Hematopoietic multipotent progenitor cell treated with erythropoietin and hydrocortisone succinate and interleukin-3 and kit ligand, for 17 days (in vitro differentiated cells): Measurements from ENCODE around the gene OSGIN1.

Source experiments
- DNase-seq: peaks from one replicate; pipeline ENCODE4 v3.0.0-alpha.2; 2015; ENCODE audit warnings: low spot score

Gene OSGIN1, protein sequence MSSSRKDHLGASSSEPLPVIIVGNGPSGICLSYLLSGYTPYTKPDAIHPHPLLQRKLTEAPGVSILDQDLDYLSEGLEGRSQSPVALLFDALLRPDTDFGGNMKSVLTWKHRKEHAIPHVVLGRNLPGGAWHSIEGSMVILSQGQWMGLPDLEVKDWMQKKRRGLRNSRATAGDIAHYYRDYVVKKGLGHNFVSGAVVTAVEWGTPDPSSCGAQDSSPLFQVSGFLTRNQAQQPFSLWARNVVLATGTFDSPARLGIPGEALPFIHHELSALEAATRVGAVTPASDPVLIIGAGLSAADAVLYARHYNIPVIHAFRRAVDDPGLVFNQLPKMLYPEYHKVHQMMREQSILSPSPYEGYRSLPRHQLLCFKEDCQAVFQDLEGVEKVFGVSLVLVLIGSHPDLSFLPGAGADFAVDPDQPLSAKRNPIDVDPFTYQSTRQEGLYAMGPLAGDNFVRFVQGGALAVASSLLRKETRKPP

DNA sequence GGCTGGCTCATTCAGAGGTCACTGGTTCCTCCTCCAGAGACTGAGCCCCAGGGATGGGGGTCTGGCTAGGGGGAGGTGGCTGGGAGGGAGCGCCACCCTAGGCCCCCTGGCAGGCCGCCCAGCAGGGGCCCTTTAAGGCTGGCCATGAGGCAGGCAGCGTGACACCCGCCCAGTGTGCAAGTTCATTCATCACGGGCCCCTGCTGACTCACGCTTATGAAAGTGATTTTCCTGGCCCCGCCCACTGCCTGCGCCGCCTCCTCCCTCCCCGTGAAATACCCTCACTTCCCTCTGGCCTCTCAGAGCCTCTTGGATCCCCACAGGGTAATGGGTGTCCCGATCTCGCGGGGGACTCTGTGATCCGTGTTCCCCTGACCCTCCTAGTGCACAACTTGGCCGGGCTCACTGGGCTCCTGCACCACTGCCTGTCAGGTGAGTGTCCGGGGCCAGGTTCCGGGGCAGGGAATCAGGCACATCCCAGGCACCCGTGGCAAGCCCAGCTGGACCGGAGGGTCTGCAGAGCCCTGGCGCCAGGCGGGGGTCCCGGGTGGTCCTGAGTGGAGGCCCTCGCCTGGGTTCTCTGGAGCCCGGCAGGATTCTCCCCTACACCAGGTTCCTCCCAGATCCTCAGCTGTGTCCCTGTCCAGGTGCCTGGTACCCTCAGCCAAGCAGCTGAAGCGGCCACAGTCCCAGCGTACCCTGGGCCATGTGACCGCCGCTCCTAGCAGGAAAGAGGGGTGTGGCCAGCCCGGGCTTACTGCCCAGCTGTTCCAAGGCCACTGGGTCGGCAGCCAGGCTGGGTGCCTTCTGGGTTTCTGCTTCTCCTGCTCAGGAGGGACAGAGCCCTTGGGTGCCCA is at the start of gene OSGIN1:
TSS of gene OSGIN1 (plus strand) at position 301 of the 856 bp plus-strand sequence. CDS start 4,432 bp downstream, outside the sequence.
- peak; percentile 81 for DNase-seq

DNA sequence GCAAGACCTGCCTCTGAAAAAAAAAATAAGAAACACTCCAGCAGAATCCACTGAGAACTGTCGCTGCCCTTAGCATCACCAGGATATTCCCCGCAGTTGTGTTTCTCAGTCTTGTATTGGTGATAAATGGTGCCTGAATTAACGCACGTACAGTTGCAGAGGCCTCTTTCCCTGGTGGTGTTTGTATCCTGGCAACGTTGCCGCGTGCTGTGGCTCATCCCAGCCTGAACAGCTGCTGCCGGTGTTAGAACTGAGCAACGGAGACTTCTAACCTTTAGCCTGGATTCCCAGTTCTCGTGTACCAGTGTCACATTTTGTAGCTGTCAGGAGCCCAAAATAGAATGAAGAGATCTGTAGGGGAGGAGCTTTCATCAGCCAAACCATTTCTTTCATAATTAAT is 49.3 kb upstream of the OSGIN1 start:
- no peak for DNase-seq

DNA sequence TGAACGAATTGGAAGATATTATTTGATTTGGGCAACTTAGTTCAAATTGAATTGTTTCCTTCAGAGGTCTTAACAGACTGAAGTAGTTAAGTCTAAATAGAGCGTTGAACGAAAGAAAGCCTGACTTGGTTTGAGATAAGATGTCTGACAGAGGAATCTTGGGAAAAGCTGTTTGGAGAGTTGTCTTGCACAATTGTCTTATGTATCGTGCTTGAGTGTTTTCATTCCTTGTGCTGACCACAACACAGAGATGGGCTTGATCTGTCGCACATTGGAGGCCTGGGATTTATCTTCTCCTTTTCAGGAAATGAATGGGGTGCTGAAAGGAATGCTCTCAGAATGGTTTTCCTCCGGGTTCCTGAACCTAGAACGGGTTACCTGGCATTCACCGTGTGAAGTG is 46.4 kb upstream of the OSGIN1 start:
- DNase-seq = no peak

DNA sequence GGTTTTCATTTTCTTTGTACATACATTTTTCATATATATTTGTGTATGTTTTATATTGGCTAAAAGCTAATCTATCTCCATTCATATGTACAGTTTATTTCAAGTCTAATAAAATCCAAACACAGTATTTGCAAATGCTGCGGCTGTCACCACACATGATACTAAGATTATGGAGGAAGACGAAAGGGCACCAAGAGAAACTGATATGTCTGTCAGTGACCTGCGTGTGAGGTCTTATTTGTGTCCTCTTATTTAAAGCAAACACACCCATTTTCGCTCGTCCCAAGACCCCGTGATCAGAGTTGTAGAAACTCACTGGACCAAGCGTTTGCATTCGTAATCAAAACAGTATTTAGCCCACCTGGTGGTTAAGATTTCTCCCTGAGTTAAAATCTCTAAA is 45.9 kb upstream of the OSGIN1 start:
- DNase-seq = no peak

DNA sequence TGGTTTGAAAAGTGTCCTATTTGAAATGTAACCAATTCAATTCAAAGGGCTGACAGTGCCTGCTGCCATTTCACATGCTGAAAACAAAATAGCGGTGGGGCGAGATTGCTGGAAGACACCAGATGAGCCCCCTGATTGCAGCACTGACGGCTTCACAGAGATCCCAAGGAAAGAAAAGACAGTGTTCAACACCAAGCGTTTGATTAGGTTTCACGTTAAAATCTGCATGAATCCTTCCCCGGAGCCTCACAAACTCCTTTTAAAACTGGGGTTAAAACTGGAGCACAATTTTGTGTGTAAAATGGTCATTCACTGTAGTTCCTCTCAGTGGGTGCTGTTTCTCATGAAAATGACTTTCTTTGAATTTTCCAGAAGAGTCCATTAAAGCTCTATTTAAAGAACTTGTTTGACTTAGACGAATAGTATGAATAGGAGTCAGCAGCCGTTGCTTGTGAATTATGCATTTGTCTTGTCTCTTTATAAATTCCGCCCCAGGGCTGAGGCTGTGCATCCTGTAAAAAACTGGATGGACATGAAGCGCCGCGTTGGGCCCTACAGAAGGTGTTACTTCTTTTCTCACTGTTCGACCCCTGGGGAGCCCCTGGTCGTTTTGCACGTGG is 45.3 kb upstream of the OSGIN1 start:
- no peak for DNase-seq

DNA sequence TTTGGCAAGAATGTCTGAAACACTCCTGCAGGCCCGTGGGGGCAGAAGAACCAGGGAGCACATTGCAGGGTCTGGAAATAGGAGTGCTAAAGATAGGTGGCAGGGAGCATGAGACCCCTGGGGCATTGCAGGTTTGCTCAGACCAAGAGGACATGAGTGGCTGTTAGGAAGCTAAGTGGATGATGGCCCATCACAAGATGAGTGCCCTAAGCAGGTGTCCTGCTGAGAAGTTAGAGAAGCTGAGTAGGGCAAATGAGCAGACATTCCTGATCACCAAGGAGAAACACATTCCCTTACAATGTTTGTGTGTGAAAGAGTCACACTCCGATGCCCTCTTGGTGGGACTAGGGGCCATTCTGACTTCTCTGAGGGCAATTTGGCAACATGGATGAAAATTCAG is 44.2 kb upstream of the OSGIN1 start:
- no peak for DNase-seq

DNA sequence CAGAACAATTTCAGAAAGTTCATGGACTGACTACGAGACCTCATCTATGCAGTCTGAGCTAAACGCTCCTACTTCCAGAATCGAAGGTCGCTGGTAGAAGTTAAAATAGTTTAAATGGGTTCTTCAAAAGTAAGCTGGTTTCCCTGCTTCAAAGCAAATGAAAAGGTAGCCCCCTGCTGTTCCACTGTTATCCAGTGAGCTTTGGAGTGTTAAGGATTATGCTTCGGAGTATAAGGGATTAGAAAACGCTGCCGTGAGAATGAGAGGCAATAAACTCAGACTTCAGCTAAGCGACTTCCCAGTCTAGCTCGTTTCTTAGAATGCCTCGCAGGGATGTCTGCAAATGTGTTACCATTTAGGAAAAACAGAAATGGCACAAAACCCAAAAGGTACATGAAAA is 41.8 kb upstream of the OSGIN1 start:
- no peak for DNase-seq

DNA sequence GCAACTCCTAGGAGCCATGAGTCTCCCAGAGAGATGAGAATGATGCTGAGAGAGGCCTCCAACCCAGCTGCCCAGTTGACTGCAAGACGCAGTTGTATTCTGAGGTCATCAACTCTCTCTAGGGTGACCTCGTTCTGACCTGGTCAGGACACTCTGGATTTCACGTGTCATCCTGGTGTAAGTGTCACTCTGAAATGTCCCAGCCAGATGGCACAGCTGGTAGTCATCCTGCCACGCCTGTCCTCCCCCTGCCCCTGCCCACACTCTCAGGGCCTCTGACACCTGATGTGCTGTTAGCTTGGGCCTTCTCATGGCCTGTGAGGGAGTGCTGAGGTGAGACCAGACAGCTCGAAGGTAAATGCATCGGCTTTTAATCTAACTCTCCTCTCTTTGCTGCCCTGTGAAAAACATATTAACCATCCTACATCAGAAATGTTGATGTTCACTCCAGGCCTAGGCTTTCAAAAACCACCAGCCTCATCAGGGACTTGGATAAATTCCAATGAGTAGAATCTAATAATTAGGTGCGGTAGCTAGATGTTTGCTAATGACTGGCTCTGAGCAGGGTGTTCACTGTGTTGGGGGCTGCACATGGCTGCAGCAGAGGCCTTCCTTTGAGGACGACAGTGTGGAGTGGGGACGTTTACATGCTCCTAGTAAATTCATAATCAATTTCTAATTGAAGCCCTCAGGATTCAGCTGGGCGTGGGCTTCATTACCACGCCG is 40.4 kb upstream of the OSGIN1 start:
- DNase-seq = no peak

DNA sequence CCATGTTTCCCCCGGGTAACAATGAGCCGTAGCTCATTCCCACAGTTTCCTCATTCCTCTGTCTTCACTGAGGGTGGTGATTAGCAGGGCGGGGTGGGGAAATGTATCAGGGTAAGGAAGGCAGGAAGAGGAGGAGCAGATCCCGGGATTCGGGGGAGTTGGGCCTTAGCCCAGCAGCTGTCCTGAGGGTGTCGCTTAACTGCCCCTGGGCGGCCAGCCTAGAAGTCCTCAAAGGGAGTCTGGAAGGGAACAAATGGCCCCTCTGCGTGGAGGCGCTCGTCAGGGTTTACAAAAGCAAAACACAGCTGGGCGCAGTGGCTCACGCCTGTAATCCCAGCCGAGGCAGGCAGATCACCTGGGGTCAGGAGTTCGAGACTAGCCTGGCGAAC is 39.8 kb upstream of the OSGIN1 start:
- DNase-seq = no peak

DNA sequence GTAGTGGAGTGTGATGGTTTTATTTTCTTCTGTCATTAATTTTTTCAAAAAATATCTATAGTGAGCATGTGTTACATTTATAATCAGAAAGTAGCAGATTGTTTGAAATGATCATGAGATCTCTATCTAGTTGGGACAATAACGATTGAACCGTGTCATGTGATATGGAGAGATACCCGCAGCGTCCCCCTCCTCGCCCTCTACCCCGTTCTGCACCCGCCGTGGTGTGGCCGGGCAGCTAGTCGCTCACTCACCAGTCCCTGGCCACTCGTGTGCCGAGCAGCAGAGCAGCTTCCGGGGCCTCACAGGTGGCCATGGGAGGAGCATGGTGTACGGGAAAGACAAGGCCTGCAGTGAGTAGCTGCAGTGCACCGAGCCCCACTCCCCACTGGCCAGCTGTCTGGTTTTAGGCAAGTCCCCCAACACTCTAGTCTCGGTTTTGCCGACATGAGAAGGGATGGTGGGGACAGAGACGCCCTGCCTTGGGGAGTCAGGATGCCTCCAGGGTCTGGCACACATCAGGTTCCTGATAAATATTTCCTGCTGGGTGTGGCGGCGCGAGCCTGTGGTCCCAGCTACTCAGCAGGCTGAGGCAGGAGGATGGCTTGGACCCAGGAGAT is 38.8 kb upstream of the OSGIN1 start:
- no peak for DNase-seq

DNA sequence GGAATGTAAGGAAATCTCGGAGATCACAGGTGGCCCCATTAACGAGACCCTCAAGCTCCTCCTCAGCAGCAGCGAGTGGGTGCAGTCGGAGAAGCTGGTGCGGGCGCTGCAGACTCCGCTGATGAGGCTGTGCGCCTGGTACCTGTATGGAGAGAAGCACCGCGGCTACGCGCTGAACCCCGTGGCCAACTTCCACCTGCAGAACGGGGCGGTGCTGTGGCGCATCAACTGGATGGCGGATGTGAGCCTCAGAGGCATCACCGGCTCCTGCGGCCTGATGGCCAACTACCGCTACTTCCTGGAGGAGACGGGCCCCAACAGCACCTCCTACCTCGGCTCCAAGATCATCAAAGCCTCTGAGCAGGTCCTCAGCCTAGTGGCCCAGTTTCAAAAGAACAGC is 38.0 kb upstream of the OSGIN1 start:
- no peak for DNase-seq

DNA sequence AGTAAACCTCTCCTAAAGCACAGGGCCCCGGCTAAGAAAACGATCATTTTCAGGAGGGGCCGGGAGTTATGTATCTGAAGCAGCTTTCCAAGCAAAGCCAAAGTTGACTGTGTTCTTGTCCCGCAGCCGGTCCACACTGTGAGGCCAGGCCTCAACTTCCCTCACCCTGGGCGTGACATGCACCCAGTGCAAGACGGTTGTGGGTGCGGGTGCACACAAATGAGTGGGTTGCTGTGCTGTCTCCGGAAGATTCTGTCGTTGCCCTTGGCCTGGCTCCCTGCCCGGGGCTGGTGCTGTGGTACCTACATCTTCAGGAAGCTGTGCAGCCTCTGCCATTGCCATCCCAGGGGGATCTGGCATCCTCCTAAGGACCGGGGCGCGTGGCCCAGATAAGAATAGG is 37.5 kb upstream of the OSGIN1 start:
- DNase-seq = no peak

DNA sequence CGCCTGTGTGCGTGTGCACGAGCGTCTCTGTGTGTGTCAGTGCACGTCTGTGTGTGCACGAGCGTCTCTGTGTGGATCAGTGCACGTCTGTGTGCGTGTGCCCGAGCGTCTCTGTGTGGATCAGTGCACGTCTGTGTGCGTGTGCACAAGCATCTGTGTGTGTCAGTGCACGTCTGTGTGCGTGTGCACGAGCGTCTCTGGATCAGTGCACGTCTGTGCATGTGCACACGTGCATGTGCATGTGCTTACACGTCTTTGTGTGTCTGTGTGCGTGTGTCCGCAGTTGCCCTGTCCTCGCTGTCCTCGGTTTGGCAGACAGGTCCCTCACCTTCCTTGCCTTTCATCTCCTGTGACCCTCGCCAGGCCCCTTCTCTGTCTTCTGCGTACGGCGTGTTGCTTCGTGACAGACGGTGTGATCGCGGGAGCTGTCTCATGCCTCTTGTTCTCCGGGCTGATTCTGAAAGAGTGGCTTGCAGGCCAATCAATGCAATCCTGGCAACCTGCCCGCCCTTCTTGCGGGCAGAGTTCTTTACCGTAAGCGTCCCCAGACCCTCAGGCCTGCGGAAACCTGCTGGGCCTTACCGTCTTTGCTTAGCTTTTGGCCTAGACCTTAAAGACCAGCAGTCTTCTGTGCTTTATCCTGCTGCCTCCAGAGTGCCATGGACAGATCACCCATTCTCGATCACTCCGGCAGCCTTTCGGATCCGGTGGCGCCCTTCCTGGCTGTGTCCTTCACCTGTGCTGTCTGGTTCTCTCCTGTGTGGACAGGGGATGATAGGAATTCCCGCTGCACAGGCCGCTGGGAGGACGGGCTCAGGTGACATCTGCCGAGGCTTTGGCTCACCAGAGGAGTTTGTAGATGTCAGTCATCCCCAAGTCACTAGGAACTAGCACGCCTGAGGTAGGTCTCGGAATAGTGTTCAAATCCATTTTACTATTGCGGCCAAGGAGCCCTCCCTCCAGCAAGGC is 35.6 kb upstream of the OSGIN1 start:
- DNase-seq = no peak

DNA sequence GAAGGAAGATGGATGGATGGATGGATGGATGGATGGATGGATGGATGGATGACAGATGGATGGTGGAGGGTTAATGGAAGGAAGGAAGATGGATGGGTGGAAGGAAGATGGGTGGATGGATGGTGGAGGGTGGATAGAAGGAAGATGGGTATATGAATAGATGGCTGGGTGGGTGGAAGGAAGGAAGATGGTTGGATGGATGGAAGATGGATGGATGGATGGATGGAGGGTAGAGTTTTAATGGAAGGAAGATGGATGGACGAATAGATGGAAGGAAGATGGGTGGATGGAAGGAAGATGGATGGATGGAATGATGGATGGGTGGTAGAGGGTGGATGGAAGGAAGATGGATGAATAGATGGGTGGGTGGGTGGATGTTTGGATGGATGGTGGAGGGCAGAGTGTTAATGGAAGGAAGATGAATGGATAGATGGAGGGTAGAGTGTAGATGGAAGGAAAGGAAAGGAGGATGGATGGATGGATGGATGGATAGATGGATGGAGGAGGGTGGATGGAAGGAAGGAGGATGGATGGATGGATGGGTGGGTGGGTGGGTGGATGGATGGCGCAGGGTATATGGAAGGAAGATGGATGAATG is 32.0 kb upstream of the OSGIN1 start:
- no peak for DNase-seq

DNA sequence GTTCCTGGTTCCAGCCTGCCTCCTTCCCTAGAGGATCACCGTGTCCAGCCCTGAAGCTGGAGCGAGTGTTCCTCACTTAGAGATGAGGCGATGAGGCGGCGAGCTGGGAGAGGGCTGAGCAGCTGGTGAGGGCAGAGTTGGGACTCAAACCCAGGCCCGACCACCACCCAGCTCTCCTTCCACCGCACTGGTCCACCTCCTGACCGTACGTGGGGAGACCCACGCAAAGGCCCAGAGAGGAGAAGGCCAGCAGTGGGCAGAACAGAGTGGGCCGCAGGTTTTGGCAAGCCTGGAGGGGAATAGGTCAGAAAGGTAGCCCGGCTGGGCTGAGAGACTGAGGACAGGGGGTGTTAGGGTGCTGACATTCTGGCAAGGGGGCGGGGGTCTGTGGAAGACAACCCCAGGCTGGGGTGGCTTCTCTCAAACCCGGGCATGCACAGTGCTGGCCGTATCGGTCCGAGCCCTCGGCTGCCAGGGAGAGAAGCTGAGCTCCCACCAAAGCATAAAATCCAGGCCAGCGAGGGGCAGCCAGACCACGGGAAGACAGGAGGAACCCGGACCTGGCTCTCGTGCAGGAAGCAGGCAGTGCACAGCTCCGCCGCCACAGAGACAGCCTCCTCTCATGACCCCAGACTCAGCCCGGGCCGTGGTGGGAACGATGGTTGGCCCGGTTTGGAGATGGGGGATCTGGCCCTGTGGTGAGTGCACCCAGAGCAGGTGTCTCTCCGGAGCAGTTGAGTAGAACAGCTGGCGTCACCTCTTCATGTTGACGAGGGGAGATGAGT is 29.3 kb upstream of the OSGIN1 start:
- no peak for DNase-seq

DNA sequence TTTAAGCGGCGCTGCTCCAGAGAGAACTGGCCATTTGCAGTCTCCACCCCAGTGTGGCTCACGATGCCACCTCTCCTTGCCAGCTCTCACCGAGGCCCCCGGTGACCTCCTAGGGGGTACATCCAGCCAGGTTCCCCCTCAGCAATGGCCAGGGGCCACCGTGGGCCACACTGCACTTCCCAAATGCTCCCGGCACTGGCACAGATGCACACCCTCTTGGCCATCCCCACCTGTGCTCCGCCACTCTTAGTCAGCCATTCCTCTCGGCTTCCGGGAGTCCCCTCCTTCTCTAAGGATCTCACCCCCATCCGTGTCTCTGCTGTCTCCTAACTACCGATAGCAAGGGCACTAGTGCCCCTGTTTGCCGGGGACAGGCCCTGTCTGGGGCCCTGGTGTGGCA is 28.4 kb upstream of the OSGIN1 start:
- no peak for DNase-seq

DNA sequence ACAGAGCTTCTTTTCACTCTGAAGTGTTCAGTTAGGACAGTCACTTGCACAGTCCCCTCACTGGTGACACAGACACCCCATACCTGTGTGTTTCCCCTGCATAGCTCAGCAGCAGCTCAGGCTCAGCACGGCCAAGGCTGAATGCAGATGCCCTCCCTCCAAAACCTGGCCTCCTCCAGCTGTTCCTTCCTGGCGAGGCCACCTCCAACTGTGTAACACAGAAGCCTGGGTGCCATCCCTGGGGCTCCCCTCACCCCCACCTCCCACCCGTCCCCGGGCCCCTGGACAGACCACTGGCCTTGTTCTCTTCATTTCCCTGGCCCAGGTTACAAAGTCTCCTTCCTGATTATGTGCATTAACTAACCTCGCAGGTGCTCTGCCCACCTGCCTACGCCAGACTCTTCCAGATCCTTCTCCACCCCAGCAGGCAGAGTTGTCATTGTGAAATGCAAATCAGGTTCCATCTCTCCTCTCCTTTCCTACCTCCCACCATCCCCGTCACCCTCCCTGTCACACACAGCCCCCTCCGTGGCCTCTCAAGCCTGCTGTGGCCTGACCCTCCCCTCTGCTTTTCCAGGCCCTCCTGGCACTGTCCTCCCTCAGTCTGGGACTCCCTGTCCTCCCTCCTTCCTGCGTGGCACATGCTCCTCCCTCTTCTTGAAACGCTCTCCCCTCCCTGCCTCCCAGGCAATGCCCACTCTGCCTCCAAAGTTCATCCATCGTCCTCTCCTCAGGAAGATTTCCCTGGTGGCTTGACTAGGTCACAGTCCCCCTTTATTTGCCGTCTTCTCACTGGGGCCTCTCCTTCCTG is 27.7 kb upstream of the OSGIN1 start:
- DNase-seq = no peak
